Liver (tissue), 9 donors: ENCODE measurements around the gene TRIM58. TPM values are rescaled to one million over a fixed set of nuclear protein-coding genes. Genes with fewer than 3 reads are reported as not detected.

ENCODE experiments used
- DNase-seq: peaks from one replicate; pipeline ENCODE4 v3.0.0-alpha.2; 2017; ENCODE audit warnings: low spot score
- H3K27ac ChIP-seq, 2 donors: one replicate each; pipeline ENCODE4 v1.7.0; 2013; ENCODE audit warnings: inconsistent platforms in 2 of 2, low read length in 2 of 2, control low read depth in 1 of 2, low read depth in 1 of 2, mild to moderate bottlenecking in 1 of 2
- H3K27me3 ChIP-seq, 4 donors: one replicate each; pipeline versions ENCODE4 v1.6.1 to v1.7.0; 2013; ENCODE audit warnings: low read length in 3 of 4, inconsistent platforms in 1 of 4, mild to moderate bottlenecking in 1 of 4, moderate library complexity in 1 of 4; ENCODE audit not compliant: control insufficient read depth in 4 of 4, insufficient read depth in 4 of 4
- H3K36me3 ChIP-seq, 4 donors: one replicate each; pipeline versions ENCODE4 v1.6.1 to v1.7.0; 2013; ENCODE audit warnings: low read length in 3 of 4, mild to moderate bottlenecking in 3 of 4, low read depth in 1 of 4, moderate library complexity in 1 of 4; ENCODE audit not compliant: control insufficient read depth in 4 of 4, insufficient read depth in 3 of 4
- H3K4me1 ChIP-seq, 4 donors: one replicate each; pipeline versions ENCODE4 v1.6.1 to v1.7.0; 2013; ENCODE audit warnings: low read length in 3 of 4, mild to moderate bottlenecking in 3 of 4, moderate library complexity in 1 of 4; ENCODE audit not compliant: control insufficient read depth in 4 of 4, insufficient read depth in 4 of 4
- H3K4me3 ChIP-seq, 3 donors: one replicate each; pipeline versions ENCODE4 v1.6.1 to v1.7.0; 2013; ENCODE audit warnings: low read length in 3 of 3, control low read depth in 1 of 3, low read depth in 1 of 3, mild to moderate bottlenecking in 1 of 3
- H3K9ac ChIP-seq, 2 donors: one replicate each; pipeline ENCODE4 v1.7.0; 2013; ENCODE audit warnings: low read length in 2 of 2, mild to moderate bottlenecking in 2 of 2, moderate library complexity in 2 of 2, control low read depth in 1 of 2, low read depth in 1 of 2
- H3K9me3 ChIP-seq, 4 donors: one replicate each; pipeline versions ENCODE4 v1.6.1 to v1.7.0; 2013; ENCODE audit warnings: low read length in 3 of 4; ENCODE audit not compliant: control insufficient read depth in 4 of 4
- ATF3 ChIP-seq: IDR thresholded peaks from 2 replicates; pipeline ENCODE4 v1.6.1; 2016; ENCODE audit warnings: antibody characterized with exemption
- CTCF ChIP-seq: fragments of 150-350 bp; IDR thresholded peaks from 2 replicates; pipeline ENCODE4 v1.5.1; 2017; ENCODE audit warnings: improper control_type of control experiment, low read depth, low read length; ENCODE audit not compliant: missing input control
- EGR1 ChIP-seq, 2 donors: IDR thresholded peaks; 2 replicates each; pipeline ENCODE4 v1.6.1; 2016 to 2018; ENCODE audit warnings: antibody characterized with exemption in 2 of 2, low read depth in 2 of 2
- FOXA1 ChIP-seq: IDR thresholded peaks from 2 replicates; pipeline ENCODE4 v1.6.1; 2016; ENCODE audit warnings: antibody characterized with exemption
- FOXA2 ChIP-seq: IDR thresholded peaks from 2 replicates; pipeline ENCODE4 v1.6.1; 2016; ENCODE audit warnings: antibody characterized with exemption
- GABPA ChIP-seq, 2 donors: IDR thresholded peaks in 1 of 2; conservative IDR thresholded peaks in 1 of 2; 2 replicates each; pipeline ENCODE4 v1.6.1; 2016; ENCODE audit warnings: antibody characterized with exemption in 2 of 2, mild to moderate bottlenecking in 1 of 2, moderate library complexity in 1 of 2
- HNF4A ChIP-seq, 2 donors: conservative IDR thresholded peaks; 2 replicates each; pipeline ENCODE4 v1.6.1; 2016; ENCODE audit warnings: antibody characterized with exemption in 2 of 2, mild to moderate bottlenecking in 2 of 2
- HNF4G ChIP-seq: IDR thresholded peaks from 2 replicates; pipeline ENCODE4 v1.6.1; 2016; ENCODE audit warnings: antibody characterized with exemption
- JUND ChIP-seq, 2 donors: IDR thresholded peaks; 2 replicates each; pipeline ENCODE4 v1.6.1; 2016; ENCODE audit warnings: antibody characterized with exemption in 2 of 2
- MAX ChIP-seq: IDR thresholded peaks from 2 replicates; pipeline ENCODE4 v1.6.1; 2016; ENCODE audit warnings: antibody characterized with exemption
- NR2F2 ChIP-seq: IDR thresholded peaks from 2 replicates; pipeline ENCODE4 v1.6.1; 2016; ENCODE audit warnings: antibody characterized with exemption
- RAD21 ChIP-seq, 2 donors: IDR thresholded peaks; 2 replicates each; pipeline ENCODE4 v1.6.1; 2016; ENCODE audit warnings: antibody characterized with exemption in 2 of 2, mild to moderate bottlenecking in 2 of 2
- REST ChIP-seq: IDR thresholded peaks from 2 replicates; pipeline ENCODE4 v1.6.1; 2016; ENCODE audit warnings: antibody characterized with exemption, mild to moderate bottlenecking
- RXRA ChIP-seq, 2 donors: IDR thresholded peaks; 2 replicates each; pipeline ENCODE4 v1.6.1; 2017 to 2018; ENCODE audit warnings: antibody characterized with exemption in 2 of 2, mild to moderate bottlenecking in 1 of 2
- SP1 ChIP-seq: IDR thresholded peaks from 2 replicates; pipeline ENCODE4 v1.6.1; 2018; ENCODE audit warnings: antibody characterized with exemption, mild to moderate bottlenecking
- TAF1 ChIP-seq: conservative IDR thresholded peaks from 2 replicates; pipeline ENCODE4 v1.6.1; 2016; ENCODE audit warnings: antibody characterized with exemption, mild to moderate bottlenecking
- YY1 ChIP-seq: IDR thresholded peaks from 2 replicates; pipeline ENCODE4 v1.6.1; 2016; ENCODE audit warnings: antibody characterized with exemption, mild to moderate bottlenecking
- ZBTB33 ChIP-seq: IDR thresholded peaks from 2 replicates; pipeline ENCODE4 v1.6.1; 2016; ENCODE audit warnings: antibody characterized with exemption
- WGBS: extraction: QIAGEN DNeasy Blood & Tissue Kit; methylation state at CpG from one replicate; pipeline ENCODE4 v1.1.7; 2013; 5-methylcytosine and 5-hydroxymethylcytosine counted together
- polyA plus RNA-seq, 2 donors: library from polyadenylated mRNA; stranded (reverse) in 1 of 2; unstranded in 1 of 2; fragments of 200-250 nt in 1 of 2; fragments of >200 nt in 1 of 2; fragmentation: Nextera tagmentation in 1 of 2; extraction: Ambion mirVana in 1 of 2; gene quantifications; one replicate each; pipeline versions ENCODE4 v1.2.1 to v1.2.3, GENCODE V29; 2013 to 2015
- total RNA-seq, 2 donors: library from RNA; depleted of rRNA; stranded (reverse); fragments of >200 nt; gene quantifications; one replicate each; pipeline ENCODE4 v1.2.3, GENCODE V29; 2014
- donor health status: healthy.
- donor health status: healthy.
- donor health status: healthy.
- donor health status: healthy.
- donor health status: healthy.

Gene TRIM58
- total and polyA plus RNA-seq, 4 donors, result 0.06 to 88.7 (median 0.14) TPM

GRCh38 chr1:247822060-247822459 is 34.9 kb upstream of the TRIM58 start:
- Histone ChIP-seq H3K4me1 (no peaks in the 10 kb centered on the region), H3K36me3 (no peaks in the 10 kb centered on the region), H3K27ac (no peak overlapping the region), H3K27me3 (no peaks in the 10 kb centered on the region), H3K4me3 (no peak overlapping the region), H3K9me3 (no peaks in the 10 kb centered on the region), H3K9ac (no peak overlapping the region)
- no peak for DNase-seq
- TF ChIP-seq FOXA1, result no peak
- TF ChIP-seq SP1, result no peak
- no peak for TF ChIP-seq ATF3
- no peak for TF ChIP-seq EGR1 (IDR thresholded peaks at IDR 0.05; ENCODE audit: low read depth in 2 of 2)
- no peak for TF ChIP-seq MAX
- no peak for TF ChIP-seq YY1
- TF ChIP-seq JUND (IDR thresholded peaks at IDR 0.05), result no peak
- TF ChIP-seq HNF4A (conservative IDR thresholded peaks at IDR 0.05), result no peak
- TF ChIP-seq CTCF, result no peak
- TF ChIP-seq ZBTB33, result no peak
- TF ChIP-seq HNF4G, result no peak
- no peak for TF ChIP-seq TAF1
- TF ChIP-seq FOXA2, result no peak
- TF ChIP-seq GABPA (IDR thresholded peaks at IDR 0.05 in 1 of 2, conservative IDR thresholded peaks at IDR 0.05 in 1 of 2), result no peak
- WGBS, result 64% methylated on average over 2 of the region's 2 CpGs

- Histone ChIP-seq H3K27me3 (no peaks in the 10 kb centered on the region), H3K9ac (no peak within 1 kb of the TSS), H3K36me3 (no peaks in the 10 kb centered on the region), H3K4me3 (no peak within 1 kb of the TSS), H3K27ac (no peak within 1 kb of the TSS), H3K9me3 (no peaks in the 10 kb centered on the region), H3K4me1 (no peaks in the 10 kb centered on the region)
- WGBS, result 34% methylated on average over 6 of the region's 6 CpGs
- DNase-seq, result no peak
- TF ChIP-seq MAX, result no peak
- no peak for TF ChIP-seq HNF4A (conservative IDR thresholded peaks at IDR 0.05)
- no peak for TF ChIP-seq RXRA (IDR thresholded peaks at IDR 0.05)
- no peak for TF ChIP-seq YY1
- TF ChIP-seq REST, result no peak
- no peak for TF ChIP-seq FOXA1
- TF ChIP-seq RAD21 (IDR thresholded peaks at IDR 0.05), result no peak
- TF ChIP-seq GABPA (IDR thresholded peaks at IDR 0.05 in 1 of 2, conservative IDR thresholded peaks at IDR 0.05 in 1 of 2), result no peak
- no peak for TF ChIP-seq TAF1
- TF ChIP-seq ZBTB33, result no peak
- no peak for TF ChIP-seq EGR1 (IDR thresholded peaks at IDR 0.05; ENCODE audit: low read depth in 2 of 2)
- no peak for TF ChIP-seq SP1
- no peak for TF ChIP-seq NR2F2
- TF ChIP-seq JUND (IDR thresholded peaks at IDR 0.05), result no peak
- TF ChIP-seq ATF3, result no peak
- no peak for TF ChIP-seq HNF4G
- TF ChIP-seq FOXA2, result no peak
Measured at GRCh38 chr1:247824023-247824422, 33.0 kb upstream of the TRIM58 start, which contains the start of gene OR14A16. TSS of gene OR14A16 (minus strand) at chr1:247824119. CDS start at chr1:247815729, 8,390 bp downstream.
